ENCODE measurements around the gene DUSP8. TPM values are rescaled to one million over a fixed set of nuclear protein-coding genes. Genes with fewer than 3 reads are reported as not detected.
A peak's percentile ranks its signal among the peaks of the same experiment; 100 is the strongest.

The DUSP8 gene
- total RNA-seq, 1 experiment from 2014 or later = 2.4 TPM

GRCh38 chr11:1559111-1559951 is 12.7 kb downstream of the DUSP8 start:
- ATAC-seq (peak; percentile 41), DNase-seq (ENCODE audit: low spot score) (peak; percentile 75)
- H3K27ac Mint-ChIP-seq = no peak overlapping the region
- H3K36me3 Mint-ChIP-seq = no peaks in the 10 kb centered on the region
- H3K4me1 Mint-ChIP-seq = peaks cover 20% of the 10 kb centered on the region
- TF ChIP-seq TEAD4 (CRISPR knock-in tag; IDR thresholded peaks at IDR 0.05) (no peak), SP1 (CRISPR knock-in tag; conservative IDR thresholded peaks at IDR 0.05) (peak; percentile 48; the same call in 1 of the 2 replicates)
- H3K9me3 Mint-ChIP-seq = no peaks in the 10 kb centered on the region
- CTCF ChIA-PET = interaction anchor here (1.3 to 9.0 kb wide), 5 partner anchors 11 to 54 kb away, joined by 3 to 167 read pairs (median 20); no protein-coding TSS in a partner anchor
- no peak overlapping the region for H3K4me3 Mint-ChIP-seq
- POLR2A ChIA-PET = interaction anchor here (0.8 to 3.2 kb wide), 3 partner anchors 11 to 15 kb away, joined by 3 to 16 read pairs (median 4); no protein-coding TSS in a partner anchor
- H3K27me3 Mint-ChIP-seq (ENCODE audit: low read depth) = peaks cover 56% of the 10 kb centered on the region

GRCh38 chr11:1558775-1559110 is 13.3 kb downstream of the DUSP8 start:
- ATAC-seq = no peak
- TF ChIP-seq RELA (CRISPR knock-in tag; IDR thresholded peaks at IDR 0.05; ENCODE audit: borderline replicate concordance) (no peak), ZNF121 (CRISPR knock-in tag; IDR thresholded peaks at IDR 0.05) (no peak), ZNF281 (CRISPR knock-in tag; IDR thresholded peaks at IDR 0.05) (no peak), ZBTB21 (CRISPR knock-in tag; IDR thresholded peaks at IDR 0.05; ENCODE audit: borderline replicate concordance) (no peak), NR1H2 (CRISPR knock-in tag; IDR thresholded peaks at IDR 0.05) (no peak), FOXJ3 (CRISPR knock-in tag; IDR thresholded peaks at IDR 0.05; ENCODE audit: borderline replicate concordance) (no peak), TCF7 (CRISPR knock-in tag; IDR thresholded peaks at IDR 0.05; ENCODE audit: low read depth) (no peak), ERG (CRISPR knock-in tag; IDR thresholded peaks at IDR 0.05) (no peak)
- TF ChIP-seq, protein P1, sequence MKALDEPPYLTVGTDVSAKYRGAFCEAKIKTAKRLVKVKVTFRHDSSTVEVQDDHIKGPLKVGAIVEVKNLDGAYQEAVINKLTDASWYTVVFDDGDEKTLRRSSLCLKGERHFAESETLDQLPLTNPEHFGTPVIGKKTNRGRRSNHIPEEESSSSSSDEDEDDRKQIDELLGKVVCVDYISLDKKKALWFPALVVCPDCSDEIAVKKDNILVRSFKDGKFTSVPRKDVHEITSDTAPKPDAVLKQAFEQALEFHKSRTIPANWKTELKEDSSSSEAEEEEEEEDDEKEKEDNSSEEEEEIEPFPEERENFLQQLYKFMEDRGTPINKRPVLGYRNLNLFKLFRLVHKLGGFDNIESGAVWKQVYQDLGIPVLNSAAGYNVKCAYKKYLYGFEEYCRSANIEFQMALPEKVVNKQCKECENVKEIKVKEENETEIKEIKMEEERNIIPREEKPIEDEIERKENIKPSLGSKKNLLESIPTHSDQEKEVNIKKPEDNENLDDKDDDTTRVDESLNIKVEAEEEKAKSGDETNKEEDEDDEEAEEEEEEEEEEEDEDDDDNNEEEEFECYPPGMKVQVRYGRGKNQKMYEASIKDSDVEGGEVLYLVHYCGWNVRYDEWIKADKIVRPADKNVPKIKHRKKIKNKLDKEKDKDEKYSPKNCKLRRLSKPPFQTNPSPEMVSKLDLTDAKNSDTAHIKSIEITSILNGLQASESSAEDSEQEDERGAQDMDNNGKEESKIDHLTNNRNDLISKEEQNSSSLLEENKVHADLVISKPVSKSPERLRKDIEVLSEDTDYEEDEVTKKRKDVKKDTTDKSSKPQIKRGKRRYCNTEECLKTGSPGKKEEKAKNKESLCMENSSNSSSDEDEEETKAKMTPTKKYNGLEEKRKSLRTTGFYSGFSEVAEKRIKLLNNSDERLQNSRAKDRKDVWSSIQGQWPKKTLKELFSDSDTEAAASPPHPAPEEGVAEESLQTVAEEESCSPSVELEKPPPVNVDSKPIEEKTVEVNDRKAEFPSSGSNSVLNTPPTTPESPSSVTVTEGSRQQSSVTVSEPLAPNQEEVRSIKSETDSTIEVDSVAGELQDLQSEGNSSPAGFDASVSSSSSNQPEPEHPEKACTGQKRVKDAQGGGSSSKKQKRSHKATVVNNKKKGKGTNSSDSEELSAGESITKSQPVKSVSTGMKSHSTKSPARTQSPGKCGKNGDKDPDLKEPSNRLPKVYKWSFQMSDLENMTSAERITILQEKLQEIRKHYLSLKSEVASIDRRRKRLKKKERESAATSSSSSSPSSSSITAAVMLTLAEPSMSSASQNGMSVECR (CRISPR knock-in tag; IDR thresholded peaks at IDR 0.05; ENCODE audit: borderline replicate concordance) = no peak
- TF ChIP-seq, protein P2, sequence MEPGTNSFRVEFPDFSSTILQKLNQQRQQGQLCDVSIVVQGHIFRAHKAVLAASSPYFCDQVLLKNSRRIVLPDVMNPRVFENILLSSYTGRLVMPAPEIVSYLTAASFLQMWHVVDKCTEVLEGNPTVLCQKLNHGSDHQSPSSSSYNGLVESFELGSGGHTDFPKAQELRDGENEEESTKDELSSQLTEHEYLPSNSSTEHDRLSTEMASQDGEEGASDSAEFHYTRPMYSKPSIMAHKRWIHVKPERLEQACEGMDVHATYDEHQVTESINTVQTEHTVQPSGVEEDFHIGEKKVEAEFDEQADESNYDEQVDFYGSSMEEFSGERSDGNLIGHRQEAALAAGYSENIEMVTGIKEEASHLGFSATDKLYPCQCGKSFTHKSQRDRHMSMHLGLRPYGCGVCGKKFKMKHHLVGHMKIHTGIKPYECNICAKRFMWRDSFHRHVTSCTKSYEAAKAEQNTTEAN (CRISPR knock-in tag; IDR thresholded peaks at IDR 0.05) = no peak
- TF ChIP-seq, protein P3, sequence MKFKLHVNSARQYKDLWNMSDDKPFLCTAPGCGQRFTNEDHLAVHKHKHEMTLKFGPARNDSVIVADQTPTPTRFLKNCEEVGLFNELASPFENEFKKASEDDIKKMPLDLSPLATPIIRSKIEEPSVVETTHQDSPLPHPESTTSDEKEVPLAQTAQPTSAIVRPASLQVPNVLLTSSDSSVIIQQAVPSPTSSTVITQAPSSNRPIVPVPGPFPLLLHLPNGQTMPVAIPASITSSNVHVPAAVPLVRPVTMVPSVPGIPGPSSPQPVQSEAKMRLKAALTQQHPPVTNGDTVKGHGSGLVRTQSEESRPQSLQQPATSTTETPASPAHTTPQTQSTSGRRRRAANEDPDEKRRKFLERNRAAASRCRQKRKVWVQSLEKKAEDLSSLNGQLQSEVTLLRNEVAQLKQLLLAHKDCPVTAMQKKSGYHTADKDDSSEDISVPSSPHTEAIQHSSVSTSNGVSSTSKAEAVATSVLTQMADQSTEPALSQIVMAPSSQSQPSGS (CRISPR knock-in tag; IDR thresholded peaks at IDR 0.05; ENCODE audit: borderline replicate concordance, low read depth) = no peak
- TF ChIP-seq, protein P4, sequence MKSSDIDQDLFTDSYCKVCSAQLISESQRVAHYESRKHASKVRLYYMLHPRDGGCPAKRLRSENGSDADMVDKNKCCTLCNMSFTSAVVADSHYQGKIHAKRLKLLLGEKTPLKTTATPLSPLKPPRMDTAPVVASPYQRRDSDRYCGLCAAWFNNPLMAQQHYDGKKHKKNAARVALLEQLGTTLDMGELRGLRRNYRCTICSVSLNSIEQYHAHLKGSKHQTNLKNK (CRISPR knock-in tag; IDR thresholded peaks at IDR 0.05) = no peak
- TF ChIP-seq, protein P5, sequence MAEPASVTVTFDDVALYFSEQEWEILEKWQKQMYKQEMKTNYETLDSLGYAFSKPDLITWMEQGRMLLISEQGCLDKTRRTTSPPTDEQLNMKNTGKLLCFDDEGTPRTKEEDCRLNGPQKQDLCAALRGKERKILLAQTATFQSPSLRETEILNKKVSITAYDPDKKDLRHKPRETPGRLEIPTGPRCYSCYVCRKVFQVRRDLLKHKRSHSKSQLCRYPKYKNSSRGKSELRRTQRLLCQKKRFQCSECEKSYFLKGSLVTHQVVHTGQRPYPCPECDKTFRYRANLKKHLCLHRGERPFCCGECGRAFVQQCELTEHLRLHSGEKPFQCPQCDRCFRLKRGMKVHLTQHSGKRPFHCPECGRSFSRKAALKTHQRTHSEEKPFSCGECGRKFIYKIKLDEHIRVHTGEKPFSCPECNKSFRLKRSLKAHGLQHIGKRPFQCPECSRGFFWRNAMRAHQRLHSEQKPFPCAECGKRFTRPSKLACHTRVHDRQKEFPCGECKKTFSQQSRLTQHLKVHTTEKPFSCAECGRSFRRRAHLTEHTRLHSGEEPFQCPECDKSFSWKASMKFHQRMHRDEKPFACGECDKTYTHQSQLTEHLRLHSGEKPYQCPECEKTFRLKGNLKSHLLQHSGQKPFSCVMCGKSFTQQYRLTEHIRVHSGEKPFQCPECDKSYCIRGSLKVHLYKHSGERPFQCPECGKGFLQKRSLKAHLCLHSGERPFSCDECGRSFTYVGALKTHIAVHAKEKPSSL (CRISPR knock-in tag; conservative IDR thresholded peaks at IDR 0.05) = no peak
- TF ChIP-seq, protein P6, sequence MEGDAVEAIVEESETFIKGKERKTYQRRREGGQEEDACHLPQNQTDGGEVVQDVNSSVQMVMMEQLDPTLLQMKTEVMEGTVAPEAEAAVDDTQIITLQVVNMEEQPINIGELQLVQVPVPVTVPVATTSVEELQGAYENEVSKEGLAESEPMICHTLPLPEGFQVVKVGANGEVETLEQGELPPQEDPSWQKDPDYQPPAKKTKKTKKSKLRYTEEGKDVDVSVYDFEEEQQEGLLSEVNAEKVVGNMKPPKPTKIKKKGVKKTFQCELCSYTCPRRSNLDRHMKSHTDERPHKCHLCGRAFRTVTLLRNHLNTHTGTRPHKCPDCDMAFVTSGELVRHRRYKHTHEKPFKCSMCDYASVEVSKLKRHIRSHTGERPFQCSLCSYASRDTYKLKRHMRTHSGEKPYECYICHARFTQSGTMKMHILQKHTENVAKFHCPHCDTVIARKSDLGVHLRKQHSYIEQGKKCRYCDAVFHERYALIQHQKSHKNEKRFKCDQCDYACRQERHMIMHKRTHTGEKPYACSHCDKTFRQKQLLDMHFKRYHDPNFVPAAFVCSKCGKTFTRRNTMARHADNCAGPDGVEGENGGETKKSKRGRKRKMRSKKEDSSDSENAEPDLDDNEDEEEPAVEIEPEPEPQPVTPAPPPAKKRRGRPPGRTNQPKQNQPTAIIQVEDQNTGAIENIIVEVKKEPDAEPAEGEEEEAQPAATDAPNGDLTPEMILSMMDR (IDR thresholded peaks at IDR 0.05) = no peak

More at GRCh38 chr11:1558775-1559110, 13.3 kb downstream of the DUSP8 start:
- CTCF ChIA-PET = interaction anchor here (0.9 to 9.0 kb wide), 11 partner anchors 9 to 169 kb away, joined by 3 to 167 read pairs (median 4); partner anchors contain the start of genes BRSK2, DUSP8 and KRTAP5-5
- Mint-ChIP-seq H3K4me3 (no peak overlapping the region), H3K36me3 (no peaks in the 10 kb centered on the region), H3K27me3 (ENCODE audit: low read depth) (peaks cover 62% of the 10 kb centered on the region), H3K4me1 (peaks cover 23% of the 10 kb centered on the region), H3K9me3 (no peaks in the 10 kb centered on the region), H3K27ac (no peak overlapping the region)
- POLR2A ChIA-PET = interaction anchor here (1.3 to 3.2 kb wide), 2 partner anchors 10 to 15 kb away, joined by 4 to 16 read pairs; no protein-coding TSS in a partner anchor
- DNase-seq (ENCODE audit: low spot score) = no peak

All from WTC11 (cell line).